SKM-1 (cell line): Measurements from ENCODE around the gene KCNB1.

Experiments
- DNase-seq: peaks from one replicate; lab custom pipeline; 2025; ENCODE audit not compliant: unreplicated experiment; lab: John Stamatoyannopoulos, UW

KCNB1 gene

GRCh38 chr20:49360242-49360968, 122.1 kb downstream of the KCNB1 start:
- no peak for DNase-seq

GRCh38 chr20:49356676-49357075, 125.8 kb downstream of the KCNB1 start:
- no peak for DNase-seq

GRCh38 chr20:49354673-49355072, 127.8 kb downstream of the KCNB1 start:
- DNase-seq, result no peak

GRCh38 chr20:49353348-49353747, 129.1 kb downstream of the KCNB1 start:
- no peak for DNase-seq

- no peak for DNase-seq
Observed at GRCh38 chr20:49352751-49353150, 129.7 kb downstream of the KCNB1 start.

GRCh38 chr20:49351775-49352174, 130.7 kb downstream of the KCNB1 start:
- no peak for DNase-seq

GRCh38 chr20:49349694-49350252, 132.7 kb downstream of the KCNB1 start:
- no peak for DNase-seq

- no peak for DNase-seq
Observed at GRCh38 chr20:49349078-49349477, 133.4 kb downstream of the KCNB1 start.

GRCh38 chr20:49348563-49348962, 133.9 kb downstream of the KCNB1 start:
- DNase-seq, result no peak

GRCh38 chr20:49347156-49347555, 135.3 kb downstream of the KCNB1 start:
- no peak for DNase-seq

- no peak for DNase-seq
Observed at GRCh38 chr20:49346682-49347081, 135.8 kb downstream of the KCNB1 start.

- DNase-seq, result no peak
Observed at GRCh38 chr20:49345524-49345923, 136.9 kb downstream of the KCNB1 start.

- DNase-seq, result no peak
Observed at GRCh38 chr20:49344975-49345374, 137.5 kb downstream of the KCNB1 start.

- no peak for DNase-seq
Observed at GRCh38 chr20:49344140-49344539, 138.3 kb downstream of the KCNB1 start.

GRCh38 chr20:49343246-49343645, 139.2 kb downstream of the KCNB1 start:
- DNase-seq, result no peak

- no peak for DNase-seq
Observed at GRCh38 chr20:49340161-49340966, 142.1 kb downstream of the KCNB1 start.

- DNase-seq, result no peak
Observed at GRCh38 chr20:49339123-49339522, 143.3 kb downstream of the KCNB1 start.

GRCh38 chr20:49338061-49338460, 144.4 kb downstream of the KCNB1 start:
- no peak for DNase-seq

GRCh38 chr20:49337357-49337756, 145.1 kb downstream of the KCNB1 start:
- no peak for DNase-seq

GRCh38 chr20:49336786-49337185, 145.7 kb downstream of the KCNB1 start:
- DNase-seq, result no peak

GRCh38 chr20:49335476-49335875, 147.0 kb downstream of the KCNB1 start:
- no peak for DNase-seq
